Glutamatergic neuron (in vitro differentiated cells): ENCODE data around the gene SLC13A3. TPM values are rescaled to one million over a fixed set of nuclear protein-coding genes. Genes with fewer than 3 reads are reported as not detected.

ENCODE experiments used
- DNase-seq: peaks from one replicate; pipeline ENCODE4 v3.0.0; 2022
- H3K27ac Mint-ChIP-seq: one replicate; pipeline ENCODE4 v1.8.0; 2020; ENCODE audit warnings: mild to moderate bottlenecking, mixed read lengths, inconsistent platforms; ENCODE audit not compliant: unreplicated experiment
- H3K27me3 Mint-ChIP-seq: one replicate; pipeline ENCODE4 v1.8.0; 2020; ENCODE audit warnings: mild to moderate bottlenecking, moderate library complexity, mixed read lengths, inconsistent platforms; ENCODE audit not compliant: unreplicated experiment
- H3K36me3 Mint-ChIP-seq: one replicate; pipeline ENCODE4 v1.8.0; 2020; ENCODE audit warnings: mild to moderate bottlenecking, mixed read lengths, inconsistent platforms; ENCODE audit not compliant: unreplicated experiment
- H3K4me1 Mint-ChIP-seq: one replicate; pipeline ENCODE4 v1.8.0; 2020; ENCODE audit warnings: mild to moderate bottlenecking, low read depth, mixed read lengths, inconsistent platforms; ENCODE audit not compliant: unreplicated experiment
- H3K4me3 Mint-ChIP-seq: one replicate; pipeline ENCODE4 v1.8.0; 2020; ENCODE audit warnings: mild to moderate bottlenecking, mixed read lengths, inconsistent platforms; ENCODE audit not compliant: unreplicated experiment
- H3K9me3 Mint-ChIP-seq: one replicate; pipeline ENCODE4 v1.8.0; 2020; ENCODE audit warnings: mild to moderate bottlenecking, moderate library complexity, mixed read lengths, inconsistent platforms; ENCODE audit not compliant: unreplicated experiment
- CTCF ChIP-seq: fragments of 200-600 bp; sonication (generic); IDR thresholded peaks from one replicate; pipeline ENCODE4 v1.5.0; 2021; ENCODE audit not compliant: partially characterized antibody, unreplicated experiment
- total RNA-seq: library from RNA; stranded (reverse); fragmentation: NEBNext Ultra II Directional; extraction: Animal tissue kit (Norgen Biotek cat#: 25700); gene quantifications from one replicate; pipeline ENCODE4 v1.2.1, GENCODE V29; 2021; ENCODE audit not compliant: unreplicated experiment

The SLC13A3 gene
- total RNA-seq, 1 donor from 2014 or later = 5.8 TPM

- Mint-ChIP-seq H3K27ac (no peak overlapping the region), H3K4me3 (no peak overlapping the region), H3K27me3 (peaks cover 12% of the 10 kb centered on the region), H3K9me3 (peaks cover 11% of the 10 kb centered on the region), H3K4me1 (peaks cover 21% of the 10 kb centered on the region), H3K36me3 (no peaks in the 10 kb centered on the region)
- DNase-seq = no peak
- TF ChIP-seq CTCF = no peak
Observed at GRCh38 chr20:46640044-46640443, 11.2 kb downstream of the SLC13A3 start.

GRCh38 chr20:46639587-46639986 is 11.7 kb downstream of the SLC13A3 start:
- peaks cover 11% of the 10 kb centered on the region for H3K27me3 Mint-ChIP-seq
- H3K27ac Mint-ChIP-seq = no peak overlapping the region
- peaks cover 11% of the 10 kb centered on the region for H3K9me3 Mint-ChIP-seq
- peaks cover 18% of the 10 kb centered on the region for H3K4me1 Mint-ChIP-seq
- no peaks in the 10 kb centered on the region for H3K36me3 Mint-ChIP-seq
- DNase-seq = no peak
- H3K4me3 Mint-ChIP-seq = no peak overlapping the region
- no peak for TF ChIP-seq CTCF

DNA sequence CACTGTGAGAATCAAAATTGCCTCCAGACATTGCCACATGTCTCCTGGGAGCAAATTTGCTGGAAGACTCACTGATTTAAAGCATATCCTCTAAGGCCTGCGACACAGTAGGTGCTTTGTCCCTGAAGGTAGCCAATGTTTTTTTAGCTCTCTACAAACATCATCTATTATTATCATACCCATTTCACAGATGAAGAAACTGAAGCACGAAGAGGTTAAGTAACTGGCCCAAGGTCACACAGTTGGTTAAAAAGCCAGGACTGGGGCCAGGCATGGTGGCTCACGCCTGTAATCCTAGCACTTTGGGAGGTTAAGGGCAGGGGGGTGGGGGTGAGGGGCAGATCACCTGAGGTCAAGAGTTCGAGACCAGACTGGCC is 12.4 kb downstream of the SLC13A3 start:
- peaks cover 18% of the 10 kb centered on the region for H3K4me1 Mint-ChIP-seq
- H3K36me3 Mint-ChIP-seq = no peaks in the 10 kb centered on the region
- peaks cover 11% of the 10 kb centered on the region for H3K9me3 Mint-ChIP-seq
- H3K4me3 Mint-ChIP-seq = no peak overlapping the region
- no peak for DNase-seq
- H3K27ac Mint-ChIP-seq = no peak overlapping the region
- H3K27me3 Mint-ChIP-seq = peaks cover 11% of the 10 kb centered on the region
- no peak for TF ChIP-seq CTCF

- no peaks in the 10 kb centered on the region for H3K36me3 Mint-ChIP-seq
- H3K27ac Mint-ChIP-seq = no peak overlapping the region
- no peak for TF ChIP-seq CTCF
- peaks cover 9% of the 10 kb centered on the region for H3K27me3 Mint-ChIP-seq
- H3K4me3 Mint-ChIP-seq = no peak overlapping the region
- peaks cover 10% of the 10 kb centered on the region for H3K9me3 Mint-ChIP-seq
- no peak for DNase-seq
- H3K4me1 Mint-ChIP-seq = peaks cover 14% of the 10 kb centered on the region
Observed at GRCh38 chr20:46638134-46638897, 12.9 kb downstream of the SLC13A3 start.

DNA sequence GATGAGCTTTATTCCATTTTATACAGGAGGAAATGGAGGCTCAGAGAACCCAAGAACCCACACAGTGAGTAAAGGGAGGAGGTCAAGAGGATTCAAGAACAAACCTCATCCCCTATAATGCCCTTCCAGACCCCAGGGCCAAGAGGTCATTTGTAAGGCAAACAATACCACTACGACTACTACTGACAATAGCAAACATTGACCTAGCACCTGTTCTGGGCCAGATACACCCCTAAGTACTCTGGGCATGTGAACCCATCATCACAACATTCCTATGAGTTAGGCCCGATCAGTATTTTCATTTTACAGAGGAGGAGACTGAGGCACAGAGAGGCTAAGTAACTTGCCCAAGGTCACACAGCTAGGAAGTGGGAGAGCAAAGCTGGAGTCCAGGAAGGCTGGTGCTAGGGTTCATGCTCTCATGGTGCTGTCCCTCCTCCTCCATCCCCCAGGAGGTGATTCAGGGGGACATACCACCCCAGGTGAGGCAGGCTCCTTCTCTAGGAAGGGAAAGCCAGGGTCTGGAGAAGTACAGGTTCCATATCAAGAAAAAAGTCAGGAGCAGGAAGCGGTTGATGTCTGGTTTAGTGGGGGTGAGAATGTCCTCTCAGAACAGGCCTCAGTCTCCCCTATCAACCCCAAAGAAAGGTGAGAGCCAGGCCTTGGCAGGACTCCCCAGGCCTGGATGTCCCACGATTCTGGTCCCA is 13.7 kb downstream of the SLC13A3 start:
- no peak for TF ChIP-seq CTCF
- Mint-ChIP-seq H3K9me3 (peaks cover 2% of the 10 kb centered on the region), H3K27ac (no peak overlapping the region), H3K4me1 (peaks cover 9% of the 10 kb centered on the region), H3K4me3 (no peak overlapping the region), H3K36me3 (no peaks in the 10 kb centered on the region), H3K27me3 (peaks cover 3% of the 10 kb centered on the region)
- no peak for DNase-seq
